Activated T-helper 1 cell treated with Interleukin-2 at 50 U/mL for 16 hours (primary cell): ENCODE measurements around the gene JDP2.

ENCODE experiments used
- DNase-seq: peaks from one replicate; pipeline ENCODE4 v3.0.0-alpha.2; 2020; ENCODE audit warnings: low read depth

Gene JDP2

GRCh38 chr14:75514673-75515628 is 87.1 kb downstream of the JDP2 start:
- DNase-seq: no peak

GRCh38 chr14:75515629-75515996 is 87.8 kb downstream of the JDP2 start:
- DNase-seq: no peak

- no peak for DNase-seq
Measured at GRCh38 chr14:75518625-75519024, 90.8 kb downstream of the JDP2 start.

- no peak for DNase-seq
Measured at GRCh38 chr14:75519394-75519793, 91.6 kb downstream of the JDP2 start.

GRCh38 chr14:75519826-75520728 is 92.3 kb downstream of the JDP2 start:
- no peak for DNase-seq

- DNase-seq: no peak
Measured at GRCh38 chr14:75520852-75521251, 93.0 kb downstream of the JDP2 start.

GRCh38 chr14:75521415-75522199 is 93.8 kb downstream of the JDP2 start:
- DNase-seq: no peak

- peak; percentile 56 for DNase-seq
Measured at GRCh38 chr14:75522224-75522982, 94.6 kb downstream of the JDP2 start, which contains the start of gene BATF. TSS of gene BATF (plus strand) at chr14:75522469. CDS start at chr14:75522683, 214 bp downstream.

- no peak for DNase-seq
Measured at GRCh38 chr14:75522983-75523318, 95.1 kb downstream of the JDP2 start.
